H1 (cell line): ENCODE results near the gene FRMPD4. TPM values are rescaled to one million over a fixed set of nuclear protein-coding genes. Genes with fewer than 3 reads are reported as not detected.

Source experiments
- BCL11A ChIP-seq, 2 experiments: IDR thresholded peaks; one replicate each; pipeline ENCODE4 v1.6.1; 2011; ENCODE audit warnings: low read depth in 2 of 2, low read length in 2 of 2, mild to moderate bottlenecking in 2 of 2
- CEBPB ChIP-seq: IDR thresholded peaks from 2 replicates; pipeline ENCODE4 v1.6.1; 2012; ENCODE audit warnings: low read depth, low read length
- CHD7 ChIP-seq: fragments of 300-600 bp; sonication (generic); IDR thresholded peaks from 2 replicates; pipeline ENCODE4 v1.7.1; 2012; ENCODE audit warnings: low read length, moderate library complexity, mild to moderate bottlenecking, inconsistent platforms; ENCODE audit not compliant: insufficient replicate concordance
- CTCF ChIP-seq, 3 experiments: IDR thresholded peaks; 1 replicate in 2 of 3; 2 replicates in 1 of 3; pipeline versions ENCODE4 v1.5.1 to v1.6.1; 2011; ENCODE audit warnings: low read length in 3 of 3, mild to moderate bottlenecking in 3 of 3, inconsistent platforms in 2 of 3, low read depth in 1 of 3, moderate library complexity in 1 of 3; ENCODE audit not compliant: insufficient read depth in 1 of 3; ENCODE audit errors: control extremely low read depth in 1 of 3
- FOSL1 ChIP-seq: IDR thresholded peaks from 2 replicates; pipeline ENCODE4 v1.6.1; 2011; ENCODE audit warnings: mild to moderate bottlenecking, low read depth, low read length, moderate library complexity; ENCODE audit not compliant: insufficient read depth
- RBBP5 ChIP-seq: IDR thresholded peaks from 2 replicates; pipeline ENCODE4 v1.7.1; 2012; ENCODE audit warnings: low read depth, mild to moderate bottlenecking, inconsistent platforms, low read length, moderate library complexity, borderline replicate concordance
- RFX5 ChIP-seq: IDR thresholded peaks from 2 replicates; pipeline ENCODE4 v1.6.1; 2011; ENCODE audit warnings: low read depth, low read length, improper control_type of control experiment, borderline replicate concordance
- SIN3A ChIP-seq, 2 experiments: IDR thresholded peaks in 1 of 2; conservative IDR thresholded peaks in 1 of 2; 2 replicates each; pipeline ENCODE4 v1.6.1; 2011 to 2012; ENCODE audit warnings: low read length in 2 of 2, improper control_type of control experiment in 1 of 2, low read depth in 1 of 2, mild to moderate bottlenecking in 1 of 2
- SUZ12 ChIP-seq: fragments of 200-600 bp; sonication (generic); IDR thresholded peaks from 2 replicates; pipeline ENCODE4 v1.6.1; 2012; ENCODE audit warnings: mild to moderate bottlenecking, inconsistent platforms, low read length, moderate library complexity, mixed read lengths
- polyA plus RNA-seq, 7 experiments: library from polyadenylated mRNA; depleted of rRNA in 3 of 7; stranded (reverse) in 5 of 7; unstranded in 2 of 7; fragments of >200 nt in 5 of 7; fragments of 200-250 nt in 2 of 7; gene quantifications; 1 replicate in 5 of 7; 2 replicates in 1 of 7; 4 replicates in 1 of 7; pipeline versions ENCODE4 v1.2.1 to v1.2.3, GENCODE V29; 2011 to 2013; ENCODE audit warnings: missing spikeins in 2 of 7, mixed read lengths in 2 of 7
- total RNA-seq: library from RNA; stranded (reverse); fragmentation: NEBNext Ultra II Directional; extraction: Animal tissue kit (Norgen Biotek cat#: 25700); gene quantifications from 2 replicates; pipeline ENCODE4 v1.2.1, GENCODE V29; 2021

Gene FRMPD4
- total and polyA plus RNA-seq, 2 of the 8 experiments (the other 6 are each of a cell fraction or from before 2014, with no cell fraction given) = 0.02 to 0.37 TPM

- TF ChIP-seq CHD7 (no peak), RBBP5 (no peak), BCL11A (IDR thresholded peaks at IDR 0.05; ENCODE audit: low read depth in 2 of 2, low read length in 2 of 2) (no peak), RFX5 (no peak), SIN3A (conservative IDR thresholded peaks at IDR 0.05 in 1 of 2, IDR thresholded peaks at IDR 0.05 in 1 of 2; ENCODE audit: low read depth in 1 of 2, low read length in 2 of 2) (no peak), SUZ12 (no peak), CTCF (IDR thresholded peaks at IDR 0.05; ENCODE audit: control extremely low read depth in 1 of 3, insufficient read depth in 1 of 3, low read depth in 1 of 3, low read length in 3 of 3) (no peak), FOSL1 (no peak), CEBPB (no peak)
- TF ChIP-seq, all 59 proteins: peak for 0
Measured at GRCh38 chrX:12617241-12617640, 479.0 kb downstream of the FRMPD4 start (continued).
